Measurements from ENCODE around the gene CABLES2. TPM values are rescaled to one million over a fixed set of nuclear protein-coding genes. Genes with fewer than 3 reads are reported as not detected.

CABLES2 gene
- total and polyA plus RNA-seq, 10 of the 15 experiments (the other 5 are each of a cell fraction or from before 2014, with no cell fraction given) = 2.2 to 14.9 (median 5.3) TPM

- no peak for TF ChIP-seq USF2 (IDR thresholded peaks at IDR 0.05; ENCODE audit: borderline replicate concordance, low read depth, low read length)
Observed at GRCh38 chr20:62405108-62405980, 1.7 kb downstream of the CABLES2 start (continued).

- SMC1A ChIA-PET (ENCODE audit: uncharacterized antibody, unreplicated experiment) = no interaction called here
- H3K9ac ChIP-seq (ENCODE audit: control insufficient read depth, insufficient read depth, low read length) = no peak overlapping the region
- no peak for ATAC-seq
- TF ChIP-seq NR2F1 (conservative IDR thresholded peaks at IDR 0.05) = no peak
- no peak for TF ChIP-seq SRF (IDR thresholded peaks at IDR 0.05; ENCODE audit: low read depth in 2 of 2, low read length in 2 of 2)
- TF ChIP-seq NR2C2 (IDR thresholded peaks at IDR 0.05; ENCODE audit: borderline replicate concordance, control insufficient read depth, insufficient read length, low read depth) = no peak
- no peak for TF ChIP-seq NFIC (IDR thresholded peaks at IDR 0.05; ENCODE audit: low read depth, low read length)
- no peak for TF ChIP-seq ZNF687 (IDR thresholded peaks at IDR 0.05)
- TF ChIP-seq KLF5 (IDR thresholded peaks at IDR 0.05; ENCODE audit: partially characterized antibody) = no peak
- TF ChIP-seq BCL11A (IDR thresholded peaks at IDR 0.05; ENCODE audit: low read depth, low read length) = no peak
- no peak for TF ChIP-seq ETV6 (conservative IDR thresholded peaks at IDR 0.05 in 1 of 2, IDR thresholded peaks at IDR 0.05 in 1 of 2; ENCODE audit: borderline replicate concordance in 1 of 2, low read depth in 1 of 2)
- no peak for TF ChIP-seq MLLT1 (IDR thresholded peaks at IDR 0.05)
- no peak for TF ChIP-seq EP300 (IDR thresholded peaks at IDR 0.05; ENCODE audit: borderline replicate concordance in 1 of 2, control insufficient read depth in 1 of 2, low read depth in 2 of 2, low read length in 2 of 2)
- TF ChIP-seq PKNOX1 (IDR thresholded peaks at IDR 0.05) = no peak
- TF ChIP-seq IKZF1 (conservative IDR thresholded peaks at IDR 0.05) = no peak
Observed at GRCh38 chr20:62404761-62405107, 2.4 kb downstream of the CABLES2 start.

More at GRCh38 chr20:62404761-62405107, 2.4 kb downstream of the CABLES2 start:
- in situ Hi-C loops (cut with MboI) = no loop called here
- no peak overlapping the region for H3K4me3 ChIP-seq
- H2AFZ ChIP-seq (ENCODE audit: control insufficient read depth, low read depth, low read length) = no peak overlapping the region
- WGBS (ENCODE audit: insufficient coverage, insufficient replicate concordance, low lambda C conversion rate, missing lambda C conversion rate) = 95% methylated on average over 12 of the region's 12 CpGs
- no peak overlapping the region for H3K4me2 ChIP-seq (ENCODE audit: control insufficient read depth, insufficient read depth)
- no peak overlapping the region for H3K27ac ChIP-seq (ENCODE audit: control insufficient read depth, insufficient read depth)
- H3K27me3 ChIP-seq (replicated peaks in 1 of 2; ENCODE audit: control insufficient read depth in 2 of 2, insufficient read depth in 2 of 2, low read length in 1 of 2) = no peaks in the 10 kb centered on the region
- intact Hi-C loops (cut with micrococcal nuclease; ENCODE audit: unreplicated experiment) = loop anchor here (5.0 kb wide), 1 partner anchor 388 kb away; no protein-coding TSS in a partner anchor
- H4K20me1 ChIP-seq (ENCODE audit: control insufficient read depth, insufficient read depth) = no peaks in the 10 kb centered on the region; the same call in 1 of the 2 replicates
- no peaks in the 10 kb centered on the region for H3K9me3 ChIP-seq (replicated peaks; ENCODE audit: control insufficient read depth, insufficient read depth, low read length)
- H3K79me2 ChIP-seq (ENCODE audit: control insufficient read depth, insufficient read depth, low read length) = peaks cover 14% of the 10 kb centered on the region
- DNase-seq (ENCODE audit: low read depth, low spot score) (no peak), FAIRE-seq (no peak)
- H3K4me1 ChIP-seq (ENCODE audit: control insufficient read depth, insufficient read depth, low read length) = peaks cover 9% of the 10 kb centered on the region
- ChIA-PET CTCF (no interaction called here), RAD21 (ENCODE audit: unreplicated experiment) (no interaction called here), POLR2A (no interaction called here)
- H3K36me3 ChIP-seq (ENCODE audit: control insufficient read depth in 2 of 2, insufficient read depth in 2 of 2, low read length in 1 of 2) = peaks cover 0 to 5% of the 10 kb centered on the region in 2 experiments; a peak in 2 of 4 replicates
- no TSS peak for BruUV-seq (replicated peaks)
